Cardiac ventricle fibroblast (primary cell): ENCODE data around the gene APOLD1. TPM values are rescaled to one million over a fixed set of nuclear protein-coding genes. Genes with fewer than 3 reads are reported as not detected.

Experiments
- total RNA-seq: library from RNA; depleted of rRNA; stranded (reverse); fragments of >200 nt; gene quantifications from 2 replicates; pipeline ENCODE4 v1.2.3, GENCODE V29; 2015

Gene APOLD1
- total RNA-seq = 1.5 and 3.2 TPM in 2 replicates

GRCh38 chr12:12784911-12785814, at the start of gene APOLD1:
APOLD1 (plus strand) TSS chr12:12785659; CDS start chr12:12785692, 33 bp downstream.

DNA sequence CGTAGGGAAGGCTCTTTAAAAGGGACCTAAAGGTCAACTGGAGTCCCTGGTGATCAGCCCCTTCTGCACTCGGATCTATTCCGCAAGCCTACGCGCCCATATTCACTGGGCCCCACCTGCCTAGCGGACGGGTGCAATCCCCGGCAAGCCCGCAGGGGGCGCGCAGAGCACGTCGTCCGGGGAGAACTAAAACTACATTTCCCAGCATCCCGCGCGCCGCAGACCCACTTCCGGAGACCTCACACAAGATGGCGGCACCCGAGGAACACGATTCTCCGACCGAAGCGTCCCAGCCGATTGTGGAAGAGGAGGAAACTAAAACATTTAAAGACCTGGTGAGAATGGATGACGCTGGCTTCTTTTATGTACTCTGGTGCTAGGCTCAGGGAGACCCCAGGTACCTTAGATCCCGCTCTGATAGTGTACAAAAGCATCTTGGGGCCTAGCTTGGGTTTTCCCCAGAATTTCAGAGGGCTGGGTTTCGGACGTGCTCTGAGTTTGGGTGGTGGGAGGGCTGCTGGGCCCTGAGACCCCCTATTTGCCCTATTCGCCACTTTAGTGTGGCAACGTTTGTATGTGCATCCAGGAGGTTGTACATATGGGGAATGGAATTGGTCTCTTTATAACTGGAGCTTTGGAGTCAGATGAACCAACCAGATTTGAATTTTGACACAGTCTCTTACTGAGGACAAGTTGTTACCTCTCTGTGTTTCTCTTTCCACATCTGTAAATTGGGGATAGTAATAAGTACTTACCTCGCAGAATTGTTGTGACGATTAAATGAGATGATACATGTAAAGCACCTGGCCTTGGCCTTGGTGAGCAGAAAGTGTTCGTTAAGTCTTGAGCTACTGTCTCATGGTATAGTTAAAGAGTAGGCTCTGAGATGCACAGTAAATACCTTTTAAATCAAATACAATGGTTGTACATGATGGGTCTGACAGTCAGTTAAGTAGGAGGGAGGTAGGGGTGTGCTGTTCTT, 28.0 kb downstream of the APOLD1 start, which contains the start of gene DDX47:
TSS of gene DDX47 (plus strand) at position 227 of the 982 bp plus-strand sequence. CDS start at position 249, 22 bp downstream.

Other genes starting within 250 kb of the APOLD1 start
- gene DUSP16, start 222.8 kb upstream of the APOLD1 start, total RNA-seq = 4.8 and 5.0 TPM in 2 replicates
- gene CREBL2, start 173.8 kb upstream of the APOLD1 start, total RNA-seq = 22.0 and 28.7 TPM in 2 replicates
- gene GPR19, start 89.5 kb upstream of the APOLD1 start, total RNA-seq = not detected in 2 replicates
- 34.2 and 36.3 TPM in 2 replicates for gene CDKN1B, start 68.3 kb upstream of the APOLD1 start, total RNA-seq
- 45.1 and 56.6 TPM in 2 replicates for gene DDX47, start 27.7 kb downstream of the APOLD1 start, total RNA-seq
- gene GPRC5A, start 105.9 kb downstream of the APOLD1 start, total RNA-seq = 2.2 and 2.6 TPM in 2 replicates
- gene GPRC5D, start 166.5 kb downstream of the APOLD1 start, total RNA-seq = not detected in 2 replicates
- 79.5 and 85.8 TPM in 2 replicates for gene HEBP1, start 214.6 kb downstream of the APOLD1 start, total RNA-seq